PC-3 (cell line): ENCODE measurements around the gene WWC1.

Experiments
- CTCF ChIP-seq: fragments of 300-600 bp; sonication (generic); conservative IDR thresholded peaks from 2 replicates; pipeline ENCODE4 v1.5.1; 2017; ENCODE audit warnings: antibody characterized with exemption, low read depth, mild to moderate bottlenecking, low read length
- EZH2 ChIP-seq: fragments of 300-600 bp; sonication (generic); IDR thresholded peaks from one replicate; pipeline ENCODE4 v1.6.1; 2017; ENCODE audit warnings: antibody characterized with exemption, mild to moderate bottlenecking, low read length; ENCODE audit not compliant: unreplicated experiment
- EZH2phosphoT487 ChIP-seq: fragments of 300-600 bp; sonication (generic); IDR thresholded peaks from 2 replicates; pipeline ENCODE4 v1.6.1; 2018; ENCODE audit warnings: mild to moderate bottlenecking, antibody characterized with exemption, low read length, borderline replicate concordance

GRCh38 chr5:168417731-168418429 lies 126.4 kb downstream of the WWC1 start:
- TF ChIP-seq CTCF (no peak), EZH2phosphoT487 (no peak), EZH2 (no peak)
